WTC11 (cell line): Measurements from ENCODE around the gene GHITM. TPM values are rescaled to one million over a fixed set of nuclear protein-coding genes. Genes with fewer than 3 reads are reported as not detected.

ENCODE experiments used
- ATAC-seq: fragments of 200-7000 bp; cut with Tn5 transposase; 2 replicates; pipeline ENCODE4 v1.10.0; 2021; ENCODE audit warnings: mild to moderate bottlenecking, moderate library complexity
- CTCF ChIA-PET: fragments of 300-600 bp; sonication (Branson Sonifier 250); formaldehyde crosslinking; loops from one replicate; lab custom pipeline; 2021; ENCODE audit warnings: antibody characterized with exemption; lab: Charles Lee
- POLR2A ChIA-PET: fragments of 350-600 bp; sonication (Branson Sonifier 250); formaldehyde crosslinking; loops from one replicate; lab custom pipeline; 2021; ENCODE audit warnings: antibody characterized with exemption; lab: Charles Lee
- DNase-seq: peaks from one replicate; pipeline ENCODE4 v3.0.0; 2021; ENCODE audit warnings: low spot score
- H3K27ac Mint-ChIP-seq: 2 replicates; pipeline ENCODE4 v1.8.0; 2021; ENCODE audit warnings: mixed read lengths
- H3K27me3 Mint-ChIP-seq: 2 replicates; pipeline ENCODE4 v1.8.0; 2021; ENCODE audit warnings: low read depth, mild to moderate bottlenecking, moderate library complexity, mixed read lengths
- H3K36me3 Mint-ChIP-seq: 2 replicates; pipeline ENCODE4 v1.8.0; 2021; ENCODE audit warnings: mixed read lengths
- H3K4me1 Mint-ChIP-seq: 2 replicates; pipeline ENCODE4 v1.8.0; 2022; ENCODE audit warnings: mixed read lengths
- H3K4me3 Mint-ChIP-seq: 2 replicates; pipeline ENCODE4 v1.8.0; 2021; ENCODE audit warnings: mild to moderate bottlenecking, moderate library complexity, mixed read lengths
- H3K9me3 Mint-ChIP-seq: 2 replicates; pipeline ENCODE4 v1.8.0; 2021; ENCODE audit warnings: mixed read lengths
- AR ChIP-seq: fragments of 250-450 bp; sonication (Bioruptor Pico); IDR thresholded peaks from 2 replicates; pipeline ENCODE4 v1.9.0; 2021; ENCODE audit warnings: mild to moderate bottlenecking
- ATF6 ChIP-seq: sonication (generic); formaldehyde crosslinking; IDR thresholded peaks from 2 replicates; pipeline ENCODE4 v1.8.1; 2023; ENCODE audit warnings: mild to moderate bottlenecking, missing genetic modification reagents
- CDX4 ChIP-seq: fragments of 250-450 bp; sonication (Bioruptor Pico); IDR thresholded peaks from 2 replicates; pipeline ENCODE4 v1.9.0; 2021; ENCODE audit warnings: moderate library complexity, mild to moderate bottlenecking, inconsistent platforms, borderline replicate concordance
- GABPB1 ChIP-seq: sonication (generic); formaldehyde crosslinking; IDR thresholded peaks from 2 replicates; pipeline ENCODE4 v1.8.1; 2023; ENCODE audit warnings: mild to moderate bottlenecking, missing genetic modification reagents
- GTF2I ChIP-seq: fragments of 250-450 bp; sonication (Bioruptor Pico); conservative IDR thresholded peaks from 2 replicates; pipeline ENCODE4 v1.4.0; 2021; ENCODE audit warnings: mild to moderate bottlenecking
- HMGXB4 ChIP-seq: sonication (generic); formaldehyde crosslinking; IDR thresholded peaks from 2 replicates; pipeline ENCODE4 v1.8.1; 2023; ENCODE audit warnings: mild to moderate bottlenecking, moderate library complexity, missing genetic modification reagents
- IRF1 ChIP-seq: sonication (generic); formaldehyde crosslinking; IDR thresholded peaks from 2 replicates; pipeline ENCODE4 v1.8.0; 2023; ENCODE audit warnings: missing genetic modification reagents
- JAZF1 ChIP-seq: fragments of 250-450 bp; sonication (Bioruptor Pico); IDR thresholded peaks from 2 replicates; pipeline ENCODE4 v1.9.0; 2021; ENCODE audit warnings: moderate library complexity, mild to moderate bottlenecking, inconsistent platforms
- JUN ChIP-seq: sonication (generic); formaldehyde crosslinking; IDR thresholded peaks from 2 replicates; pipeline ENCODE4 v1.8.0; 2023; ENCODE audit warnings: mild to moderate bottlenecking, missing genetic modification reagents
- NR1H2 ChIP-seq: sonication (generic); formaldehyde crosslinking; IDR thresholded peaks from 2 replicates; pipeline ENCODE4 v1.9.0; 2021; ENCODE audit warnings: mild to moderate bottlenecking, moderate library complexity, missing genetic modification reagents
- PRRX2 ChIP-seq: fragments of 250-450 bp; sonication (Bioruptor Pico); IDR thresholded peaks from 2 replicates; pipeline ENCODE4 v1.8.0; 2021; ENCODE audit warnings: mild to moderate bottlenecking
- RORB ChIP-seq: fragments of 250-450 bp; sonication (Bioruptor Pico); IDR thresholded peaks from 2 replicates; pipeline ENCODE4 v1.9.0; 2021; ENCODE audit warnings: mild to moderate bottlenecking
- SMAD3 ChIP-seq: sonication (generic); formaldehyde crosslinking; IDR thresholded peaks from 2 replicates; pipeline ENCODE4 v1.8.0; 2022; ENCODE audit warnings: missing genetic modification reagents, mild to moderate bottlenecking, borderline replicate concordance
- SOX15 ChIP-seq: fragments of 250-450 bp; sonication (Bioruptor Pico); IDR thresholded peaks from 2 replicates; pipeline ENCODE4 v1.9.0; 2021; ENCODE audit warnings: mild to moderate bottlenecking
- TEAD1 ChIP-seq: sonication (generic); formaldehyde crosslinking; IDR thresholded peaks from 2 replicates; pipeline ENCODE4 v1.8.0; 2022; ENCODE audit warnings: mild to moderate bottlenecking, missing genetic modification reagents
- ZNF219 ChIP-seq: sonication (generic); formaldehyde crosslinking; IDR thresholded peaks from 2 replicates; pipeline ENCODE4 v1.8.0; 2023; ENCODE audit warnings: missing genetic modification reagents, mild to moderate bottlenecking, borderline replicate concordance
- ZNF232 ChIP-seq: sonication (generic); formaldehyde crosslinking; IDR thresholded peaks from 2 replicates; pipeline ENCODE4 v1.8.0; 2022; ENCODE audit warnings: mild to moderate bottlenecking, missing genetic modification reagents
- ZNF512 ChIP-seq: sonication (generic); formaldehyde crosslinking; IDR thresholded peaks from 2 replicates; pipeline ENCODE4 v1.8.1; 2022; ENCODE audit warnings: missing genetic modification reagents, borderline replicate concordance
- ZSCAN18 ChIP-seq: fragments of 250-450 bp; sonication (Bioruptor Pico); IDR thresholded peaks from 2 replicates; pipeline ENCODE4 v2.1.2; 2022; ENCODE audit warnings: mild to moderate bottlenecking, moderate library complexity
- total RNA-seq: library from RNA; stranded (reverse); gene quantifications from 3 replicates; pipeline ENCODE4 v1.2.3, GENCODE V29; 2021

GHITM gene
- total RNA-seq, 1 experiment from 2014 or later, result 97.6 TPM

GRCh38 chr10:84138478-84139125 lies 707 bp upstream of the GHITM start:
- DNase-seq, result no peak
- peaks cover 12% of the 10 kb centered on the region for H3K36me3 Mint-ChIP-seq
- peak overlapping the region; percentile 97 for H3K27ac Mint-ChIP-seq
- no peak for ATAC-seq
- CTCF ChIA-PET, result interaction anchor here (0.6 to 3.4 kb wide), 9 partner anchors 10 to 410 kb away, joined by 3 to 29 read pairs (median 4); no protein-coding TSS in a partner anchor
- POLR2A ChIA-PET, result interaction anchor here (0.7 to 1.5 kb wide), 3 partner anchors 20 to 468 kb away, joined by 3 to 5 read pairs (median 3); no protein-coding TSS in a partner anchor
- no peaks in the 10 kb centered on the region for H3K9me3 Mint-ChIP-seq
- H3K27me3 Mint-ChIP-seq, result peaks cover 5% of the 10 kb centered on the region
- peaks cover 23% of the 10 kb centered on the region for H3K4me1 Mint-ChIP-seq
- peak overlapping the region; percentile 95 for H3K4me3 Mint-ChIP-seq
- TF ChIP-seq JUN (CRISPR knock-in tag), result no peak
- no peak for TF ChIP-seq SOX15 (CRISPR knock-in tag)
- no peak for TF ChIP-seq GTF2I
- no peak for TF ChIP-seq TEAD1 (CRISPR knock-in tag)
- TF ChIP-seq RORB (CRISPR knock-in tag), result no peak
- TF ChIP-seq IRF1 (CRISPR knock-in tag), result no peak
- TF ChIP-seq PRRX2 (CRISPR knock-in tag), result no peak
- no peak for TF ChIP-seq AR (CRISPR knock-in tag)
- TF ChIP-seq JAZF1, result no peak
- TF ChIP-seq ZNF512, result no peak
- no peak for TF ChIP-seq CDX4 (CRISPR knock-in tag)
- no peak for TF ChIP-seq ZNF219
- no peak for TF ChIP-seq SMAD3 (CRISPR knock-in tag)
- TF ChIP-seq NR1H2 (CRISPR knock-in tag), result no peak
- TF ChIP-seq ZSCAN18 (CRISPR knock-in tag), result no peak

GRCh38 chr10:84140036-84140379 lies 699 bp downstream of the GHITM start:
- CTCF ChIA-PET, result interaction anchor here (1.0 to 3.4 kb wide), 3 partner anchors 8 to 65 kb away, joined by 3 to 29 read pairs (median 3); no protein-coding TSS in a partner anchor
- POLR2A ChIA-PET, result interaction anchor here (1.5 kb wide), 1 partner anchor 18 kb away, joined by 5 read pairs; no protein-coding TSS in a partner anchor
- peak overlapping the region; percentile 95 for H3K4me3 Mint-ChIP-seq
- H3K9me3 Mint-ChIP-seq, result no peaks in the 10 kb centered on the region
- TF ChIP-seq HMGXB4 (CRISPR knock-in tag) (0 out of 2 replicates have a peak, but pooled peaks have one; percentile 3), GABPB1 (CRISPR knock-in tag) (peak; percentile 79), ATF6 (CRISPR knock-in tag) (no peak), ZNF232 (CRISPR knock-in tag) (no peak)
- H3K36me3 Mint-ChIP-seq, result peaks cover 24% of the 10 kb centered on the region
- H3K27ac Mint-ChIP-seq, result peak overlapping the region; percentile 91
- ATAC-seq (no peak), DNase-seq (no peak)
- H3K4me1 Mint-ChIP-seq, result peaks cover 23% of the 10 kb centered on the region
- H3K27me3 Mint-ChIP-seq, result no peaks in the 10 kb centered on the region; the same call in 1 of the 2 replicates
